Suprapubic skin (tissue), 3 donors: Measurements from ENCODE around the gene CACNB4.

ENCODE experiments used
- EP300 ChIP-seq: sonication (generic); formaldehyde crosslinking; IDR thresholded peaks from one replicate; pipeline ENCODE4 v1.6.1; 2017; ENCODE audit warnings: antibody characterized with exemption
- POLR2A ChIP-seq, 2 donors: fragments of 450-650 bp; IDR thresholded peaks; one replicate each; pipeline ENCODE4 v1.6.1; 2017; ENCODE audit warnings: antibody characterized with exemption in 2 of 2, mild to moderate bottlenecking in 2 of 2, moderate library complexity in 2 of 2
- TF ChIP-seq, protein P1 (sequence below), 2 donors: fragments of 200-600 bp in 1 of 2; fragments of 450-650 bp in 1 of 2; sonication (generic) in 1 of 2; IDR thresholded peaks; one replicate each; pipeline ENCODE4 v1.5.1; 2016 to 2019; ENCODE audit warnings: antibody characterized with exemption in 2 of 2, mild to moderate bottlenecking in 1 of 2, moderate library complexity in 1 of 2

DNA sequence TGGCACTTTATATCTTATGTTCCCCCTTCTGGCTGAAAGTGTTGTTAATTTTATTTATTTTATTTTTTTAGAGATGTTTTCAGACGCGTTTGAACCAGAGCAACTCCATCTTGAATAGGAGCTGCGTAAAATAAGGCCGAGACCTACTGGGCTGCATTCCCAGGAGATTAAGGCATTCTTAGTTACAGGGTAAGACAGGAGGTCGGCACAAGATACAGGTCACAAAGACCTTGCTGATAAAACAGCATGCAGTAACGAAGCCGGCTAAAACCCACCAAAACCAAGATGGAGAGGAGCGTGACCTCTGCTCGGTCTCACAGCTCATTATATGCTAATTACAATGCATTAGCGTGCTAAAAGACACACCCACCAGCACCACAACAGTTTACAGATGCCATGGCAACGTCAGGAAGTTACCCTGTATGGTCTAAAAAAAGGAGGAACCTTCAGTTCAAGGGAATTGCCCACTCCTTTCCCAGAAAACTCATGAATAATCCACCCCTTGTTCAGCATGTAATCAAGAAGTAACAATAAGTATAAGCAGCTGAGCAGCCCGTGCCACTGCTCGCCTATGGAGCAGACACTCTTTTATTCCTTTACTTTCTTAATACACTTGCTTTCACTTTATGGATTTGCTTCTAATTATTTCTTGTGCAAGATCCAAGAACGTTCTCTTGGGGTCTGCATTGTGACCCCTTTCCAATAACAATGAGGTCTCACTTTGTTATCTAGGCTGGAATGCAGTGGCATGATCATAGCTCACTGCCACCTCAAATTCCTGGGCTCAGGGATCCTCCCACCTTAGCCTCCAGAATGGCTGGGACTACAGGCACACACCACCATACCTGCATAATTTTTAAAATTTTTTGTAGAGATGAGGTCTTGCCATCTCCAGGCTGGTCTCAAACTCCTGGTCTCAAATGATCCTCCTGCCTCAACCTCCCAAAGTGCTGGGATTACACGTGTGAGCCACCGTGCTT is 55.9 kb downstream of the CACNB4 start:
- TF ChIP-seq POLR2A (IDR thresholded peaks at IDR 0.05) (no peak), EP300 (no peak)
- TF ChIP-seq, protein P1, sequence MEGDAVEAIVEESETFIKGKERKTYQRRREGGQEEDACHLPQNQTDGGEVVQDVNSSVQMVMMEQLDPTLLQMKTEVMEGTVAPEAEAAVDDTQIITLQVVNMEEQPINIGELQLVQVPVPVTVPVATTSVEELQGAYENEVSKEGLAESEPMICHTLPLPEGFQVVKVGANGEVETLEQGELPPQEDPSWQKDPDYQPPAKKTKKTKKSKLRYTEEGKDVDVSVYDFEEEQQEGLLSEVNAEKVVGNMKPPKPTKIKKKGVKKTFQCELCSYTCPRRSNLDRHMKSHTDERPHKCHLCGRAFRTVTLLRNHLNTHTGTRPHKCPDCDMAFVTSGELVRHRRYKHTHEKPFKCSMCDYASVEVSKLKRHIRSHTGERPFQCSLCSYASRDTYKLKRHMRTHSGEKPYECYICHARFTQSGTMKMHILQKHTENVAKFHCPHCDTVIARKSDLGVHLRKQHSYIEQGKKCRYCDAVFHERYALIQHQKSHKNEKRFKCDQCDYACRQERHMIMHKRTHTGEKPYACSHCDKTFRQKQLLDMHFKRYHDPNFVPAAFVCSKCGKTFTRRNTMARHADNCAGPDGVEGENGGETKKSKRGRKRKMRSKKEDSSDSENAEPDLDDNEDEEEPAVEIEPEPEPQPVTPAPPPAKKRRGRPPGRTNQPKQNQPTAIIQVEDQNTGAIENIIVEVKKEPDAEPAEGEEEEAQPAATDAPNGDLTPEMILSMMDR (IDR thresholded peaks at IDR 0.05), result no peak
